Mucosa of stomach (tissue), 1 donor: ENCODE results near the gene TBCEL.
"Not testable (repeated sequence)": the region's sequence is repeated elsewhere in the genome, so short reads cannot be mapped to it uniquely, and the experiment has no call there.

Experiments
- H3K27me3 ChIP-seq: one replicate; pipeline ENCODE4 v1.7.0; 2013; ENCODE audit warnings: mild to moderate bottlenecking, low read length; ENCODE audit not compliant: control insufficient read depth, insufficient read depth
- H3K36me3 ChIP-seq: one replicate; pipeline ENCODE4 v1.7.0; 2013; ENCODE audit warnings: low read length; ENCODE audit not compliant: control insufficient read depth, insufficient read depth
- H3K4me1 ChIP-seq: one replicate; pipeline ENCODE4 v1.7.0; 2013; ENCODE audit warnings: mild to moderate bottlenecking, low read length; ENCODE audit not compliant: control insufficient read depth, insufficient read depth
- H3K4me3 ChIP-seq: one replicate; pipeline ENCODE4 v1.7.0; 2013; ENCODE audit warnings: low read length
- H3K9ac ChIP-seq: one replicate; pipeline ENCODE4 v1.7.0; 2013; ENCODE audit warnings: mild to moderate bottlenecking, low read length, moderate library complexity
- H3K9me3 ChIP-seq: one replicate; pipeline ENCODE4 v1.7.0; 2013; ENCODE audit warnings: mild to moderate bottlenecking, low read length, moderate library complexity; ENCODE audit not compliant: control insufficient read depth
- donor health status: Pancreatic carcinoma.

Gene TBCEL

GRCh38 chr11:120996973-120997372, 26.9 kb upstream of the TBCEL start:
- Histone ChIP-seq H3K27me3 (no peaks in the 10 kb centered on the region), H3K4me3 (no peak overlapping the region), H3K9me3 (no peaks in the 10 kb centered on the region), H3K4me1 (no peaks in the 10 kb centered on the region), H3K36me3 (no peaks in the 10 kb centered on the region), H3K9ac (no peak overlapping the region)

- H3K36me3 ChIP-seq: no peaks in the 10 kb centered on the region
- H3K9me3 ChIP-seq: no peaks in the 10 kb centered on the region
- H3K4me3 ChIP-seq: no peak overlapping the region
- H3K4me1 ChIP-seq: no peaks in the 10 kb centered on the region
- H3K27me3 ChIP-seq: no peaks in the 10 kb centered on the region
- no peak overlapping the region for H3K9ac ChIP-seq
Measured at GRCh38 chr11:120998581-120998980, 25.3 kb upstream of the TBCEL start.

- no peaks in the 10 kb centered on the region for H3K4me1 ChIP-seq
- no peaks in the 10 kb centered on the region for H3K9me3 ChIP-seq
- no peak overlapping the region for H3K9ac ChIP-seq
- H3K4me3 ChIP-seq: no peak overlapping the region
- H3K27me3 ChIP-seq: no peaks in the 10 kb centered on the region
- H3K36me3 ChIP-seq: no peaks in the 10 kb centered on the region
Measured at GRCh38 chr11:121004206-121004840, 19.6 kb upstream of the TBCEL start.

- Histone ChIP-seq H3K9me3 (no peaks in the 10 kb centered on the region), H3K27me3 (no peaks in the 10 kb centered on the region), H3K9ac (no peak overlapping the region), H3K4me3 (no peak overlapping the region), H3K36me3 (no peaks in the 10 kb centered on the region), H3K4me1 (no peaks in the 10 kb centered on the region)
Measured at GRCh38 chr11:121006922-121007321, 17.0 kb upstream of the TBCEL start.

- no peak overlapping the region for H3K9ac ChIP-seq
- H3K9me3 ChIP-seq: no peaks in the 10 kb centered on the region
- no peaks in the 10 kb centered on the region for H3K36me3 ChIP-seq
- H3K4me3 ChIP-seq: no peak overlapping the region
- no peaks in the 10 kb centered on the region for H3K4me1 ChIP-seq
- no peaks in the 10 kb centered on the region for H3K27me3 ChIP-seq
Measured at GRCh38 chr11:121008551-121008950, 15.4 kb upstream of the TBCEL start.

- no peak overlapping the region for H3K4me3 ChIP-seq
- H3K9ac ChIP-seq: no peak overlapping the region
- H3K4me1 ChIP-seq: no peaks in the 10 kb centered on the region
- H3K27me3 ChIP-seq: no peaks in the 10 kb centered on the region
- no peaks in the 10 kb centered on the region for H3K36me3 ChIP-seq
- no peaks in the 10 kb centered on the region for H3K9me3 ChIP-seq
Measured at GRCh38 chr11:121012091-121012490, 11.8 kb upstream of the TBCEL start.

- H3K9me3 ChIP-seq: no peaks in the 10 kb centered on the region
- H3K4me3 ChIP-seq: no peak overlapping the region
- H3K27me3 ChIP-seq: no peaks in the 10 kb centered on the region
- no peak overlapping the region for H3K9ac ChIP-seq
- no peaks in the 10 kb centered on the region for H3K36me3 ChIP-seq
- H3K4me1 ChIP-seq: peaks cover 3% of the 10 kb centered on the region
Measured at GRCh38 chr11:121018746-121019145, 5.2 kb upstream of the TBCEL start.

GRCh38 chr11:121021718-121022117, 2.2 kb upstream of the TBCEL start:
- not testable (repeated sequence) for H3K9ac ChIP-seq, H3K36me3 ChIP-seq, H3K4me3 ChIP-seq, H3K27me3 ChIP-seq, H3K9me3 ChIP-seq
- H3K4me1 ChIP-seq: peaks cover 14% of the 10 kb centered on the region

- H3K4me3 ChIP-seq: peak overlapping the region; percentile 49
- H3K9ac ChIP-seq: no peak overlapping the region
- H3K36me3 ChIP-seq: no peaks in the 10 kb centered on the region
- no peaks in the 10 kb centered on the region for H3K27me3 ChIP-seq
- H3K4me1 ChIP-seq: peaks cover 14% of the 10 kb centered on the region
- no peaks in the 10 kb centered on the region for H3K9me3 ChIP-seq
Measured at GRCh38 chr11:121024989-121025388, 1.1 kb downstream of the TBCEL start.

- Histone ChIP-seq H3K9ac (no peak overlapping the region), H3K36me3 (no peaks in the 10 kb centered on the region), H3K27me3 (no peaks in the 10 kb centered on the region), H3K4me1 (peaks cover 10% of the 10 kb centered on the region), H3K9me3 (no peaks in the 10 kb centered on the region), H3K4me3 (no peak overlapping the region)
Measured at GRCh38 chr11:121029153-121029552, 5.3 kb downstream of the TBCEL start.

- H3K27me3 ChIP-seq: no peaks in the 10 kb centered on the region
- H3K36me3 ChIP-seq: no peaks in the 10 kb centered on the region
- no peak overlapping the region for H3K4me3 ChIP-seq
- H3K9ac ChIP-seq: no peak overlapping the region
- no peaks in the 10 kb centered on the region for H3K9me3 ChIP-seq
- H3K4me1 ChIP-seq: peaks cover 3% of the 10 kb centered on the region
Measured at GRCh38 chr11:121029813-121030445, 6.0 kb downstream of the TBCEL start.

- H3K9ac ChIP-seq: no peak overlapping the region
- no peaks in the 10 kb centered on the region for H3K9me3 ChIP-seq
- no peaks in the 10 kb centered on the region for H3K36me3 ChIP-seq
- H3K4me3 ChIP-seq: no peak overlapping the region
- H3K4me1 ChIP-seq: peaks cover 4% of the 10 kb centered on the region
- no peaks in the 10 kb centered on the region for H3K27me3 ChIP-seq
Measured at GRCh38 chr11:121031167-121031566, 7.3 kb downstream of the TBCEL start.

- not testable (repeated sequence) for H3K4me3 ChIP-seq, H3K9ac ChIP-seq, H3K27me3 ChIP-seq, H3K4me1 ChIP-seq, H3K9me3 ChIP-seq, H3K36me3 ChIP-seq
Measured at GRCh38 chr11:121031648-121032047, 7.7 kb downstream of the TBCEL start.
